ENCODE data around the gene BMI1.

DNA sequence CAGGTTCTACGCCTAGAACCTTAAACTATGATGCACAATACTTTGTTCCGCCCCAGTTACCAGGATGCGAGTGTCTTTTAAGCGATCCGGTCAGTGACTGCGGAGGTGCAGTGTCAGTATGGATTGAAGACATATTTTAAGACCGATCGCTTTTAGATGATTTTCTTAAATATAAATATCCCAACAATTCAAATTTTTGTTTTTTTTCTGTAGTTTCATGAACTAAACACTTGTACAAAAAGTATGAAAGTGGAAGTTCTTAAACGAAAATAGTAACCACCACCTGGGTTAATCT is 3.9 kb upstream of the BMI1 start:
- TF ChIP-seq CTCF (conservative IDR thresholded peaks at IDR 0.05 in 1 of 2, IDR thresholded peaks at IDR 0.05 in 1 of 2; ENCODE audit: low read depth in 1 of 2, low read length in 2 of 2) (no peak), EZH2 (IDR thresholded peaks at IDR 0.05; ENCODE audit: low read length, missing control alignments) (no peak)
